Measurements from ENCODE around the gene IRF1. TPM values are rescaled to one million over a fixed set of nuclear protein-coding genes. Genes with fewer than 3 reads are reported as not detected.

Gene IRF1
- total and polyA plus RNA-seq, 2 of the 8 experiments (the other 6 are each of a cell fraction or from before 2014, with no cell fraction given): 4.0 to 8.5 TPM

DNA sequence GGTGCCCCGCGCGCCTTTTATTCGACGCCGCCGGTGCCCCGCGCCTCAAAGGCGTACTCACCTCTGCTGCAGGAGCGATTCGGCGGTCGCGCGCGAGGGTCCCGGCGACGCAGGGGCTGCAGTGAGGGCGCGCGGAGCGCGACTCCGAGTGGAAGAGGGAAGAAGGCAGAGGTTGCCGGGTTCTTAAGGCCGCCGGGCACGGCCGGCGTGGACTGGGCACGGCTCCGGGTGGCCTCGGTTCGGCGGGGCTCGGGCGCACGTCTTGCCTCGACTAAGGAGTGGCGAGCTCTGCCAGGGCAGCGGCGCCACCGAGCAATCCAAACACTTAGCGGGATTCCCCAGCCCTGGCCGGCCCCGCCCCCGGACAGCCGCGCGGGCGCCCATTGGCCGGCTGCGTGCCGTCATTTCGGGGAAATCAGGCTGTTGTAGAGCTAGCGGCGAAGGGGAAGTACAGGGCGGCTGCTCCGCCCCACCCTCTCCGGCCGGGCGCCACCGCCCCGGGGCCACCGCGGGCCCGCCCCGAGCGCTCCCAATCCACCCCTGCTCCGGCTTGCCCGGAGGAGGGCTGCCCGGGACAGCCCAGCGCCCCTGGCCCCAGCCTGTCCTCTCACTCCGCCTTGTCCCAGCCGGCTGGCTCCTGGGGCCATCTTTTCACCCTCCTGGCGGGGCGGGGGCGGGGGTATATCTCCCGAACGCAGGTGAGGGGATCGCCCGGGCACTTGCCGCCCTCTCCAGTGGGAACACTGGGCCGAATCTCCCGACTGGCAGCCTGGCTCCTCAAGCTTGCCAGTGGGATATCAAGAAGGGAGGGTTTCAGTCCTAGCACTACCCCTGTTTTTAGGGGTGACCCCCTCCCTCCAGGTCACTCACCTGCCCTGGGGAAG, at the start of gene IRF1 (continued):
- TF ChIP-seq, protein P1, sequence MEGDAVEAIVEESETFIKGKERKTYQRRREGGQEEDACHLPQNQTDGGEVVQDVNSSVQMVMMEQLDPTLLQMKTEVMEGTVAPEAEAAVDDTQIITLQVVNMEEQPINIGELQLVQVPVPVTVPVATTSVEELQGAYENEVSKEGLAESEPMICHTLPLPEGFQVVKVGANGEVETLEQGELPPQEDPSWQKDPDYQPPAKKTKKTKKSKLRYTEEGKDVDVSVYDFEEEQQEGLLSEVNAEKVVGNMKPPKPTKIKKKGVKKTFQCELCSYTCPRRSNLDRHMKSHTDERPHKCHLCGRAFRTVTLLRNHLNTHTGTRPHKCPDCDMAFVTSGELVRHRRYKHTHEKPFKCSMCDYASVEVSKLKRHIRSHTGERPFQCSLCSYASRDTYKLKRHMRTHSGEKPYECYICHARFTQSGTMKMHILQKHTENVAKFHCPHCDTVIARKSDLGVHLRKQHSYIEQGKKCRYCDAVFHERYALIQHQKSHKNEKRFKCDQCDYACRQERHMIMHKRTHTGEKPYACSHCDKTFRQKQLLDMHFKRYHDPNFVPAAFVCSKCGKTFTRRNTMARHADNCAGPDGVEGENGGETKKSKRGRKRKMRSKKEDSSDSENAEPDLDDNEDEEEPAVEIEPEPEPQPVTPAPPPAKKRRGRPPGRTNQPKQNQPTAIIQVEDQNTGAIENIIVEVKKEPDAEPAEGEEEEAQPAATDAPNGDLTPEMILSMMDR (IDR thresholded peaks at IDR 0.05; ENCODE audit: control extremely low read depth in 1 of 3, insufficient read depth in 1 of 3, low read depth in 1 of 3, low read length in 3 of 3): no peak
- TF ChIP-seq POLR2A (IDR thresholded peaks at IDR 0.05; ENCODE audit: control extremely low read depth in 1 of 2, low read depth in 2 of 2, low read length in 2 of 2): peak in 1 of 2 experiments; percentile 93; a peak in 2 of 3 replicates
- no peak; a peak in 1 of 4 replicates for TF ChIP-seq RAD21 (IDR thresholded peaks at IDR 0.05 in 1 of 2, conservative IDR thresholded peaks at IDR 0.05 in 1 of 2; ENCODE audit: low read depth in 2 of 2, low read length in 2 of 2)
- no peak for TF ChIP-seq SP2 (IDR thresholded peaks at IDR 0.05; ENCODE audit: low read length)
- TF ChIP-seq EP300 (IDR thresholded peaks at IDR 0.05; ENCODE audit: borderline replicate concordance in 1 of 2, low read depth in 2 of 2, low read length in 2 of 2): no peak
- TF ChIP-seq TAF7 (optimal IDR thresholded peaks at IDR 0.05; ENCODE audit: borderline replicate concordance, low read depth, low read length): peak; percentile 91

All from H1 (cell line).